Smooth muscle cell (in vitro differentiated cells): ENCODE results near the gene ATP6V1B1. TPM values are rescaled to one million over a fixed set of nuclear protein-coding genes. Genes with fewer than 3 reads are reported as not detected.
A peak's percentile ranks its signal among the peaks of the same experiment; 100 is the strongest.

Experiments used
- DNase-seq: peaks from one replicate; lab custom pipeline; 2025; ENCODE audit not compliant: unreplicated experiment; lab: John Stamatoyannopoulos, UW
- H2AFZ ChIP-seq: fragments of 200-600 bp; sonication (generic); 2 replicates; pipeline ENCODE4 v1.6.0; 2016; ENCODE audit warnings: antibody characterized with exemption, low read depth, mild to moderate bottlenecking
- H3F3A ChIP-seq: fragments of 200-600 bp; sonication (generic); 2 replicates; pipeline ENCODE4 v1.6.0; 2017; ENCODE audit warnings: antibody characterized with exemption, low read depth
- H3K27ac ChIP-seq: fragments of 200-600 bp; sonication (generic); 2 replicates; pipeline ENCODE4 v1.5.1; 2016; ENCODE audit warnings: low read depth, mild to moderate bottlenecking
- H3K27me3 ChIP-seq: fragments of 200-600 bp; sonication (generic); 2 replicates; pipeline ENCODE4 v1.6.1; 2016; ENCODE audit warnings: low read depth, mild to moderate bottlenecking
- H3K36me3 ChIP-seq: fragments of 200-600 bp; sonication (generic); 2 replicates; pipeline ENCODE4 v1.5.1; 2016; ENCODE audit warnings: low read depth
- H3K4me1 ChIP-seq: fragments of 200-600 bp; sonication (generic); 2 replicates; pipeline ENCODE4 v1.5.1; 2016; ENCODE audit warnings: low read depth
- H3K4me2 ChIP-seq: fragments of 200-600 bp; sonication (generic); 2 replicates; pipeline ENCODE4 v1.6.0; 2016; ENCODE audit warnings: mild to moderate bottlenecking
- H3K4me3 ChIP-seq: fragments of 200-600 bp; sonication (generic); 2 replicates; pipeline ENCODE4 v1.5.1; 2016; ENCODE audit warnings: mild to moderate bottlenecking
- H3K79me2 ChIP-seq: fragments of 200-600 bp; sonication (generic); 2 replicates; pipeline ENCODE4 v1.6.0; 2016; ENCODE audit warnings: low read depth, mild to moderate bottlenecking
- H3K9ac ChIP-seq: fragments of 200-600 bp; sonication (generic); 2 replicates; pipeline ENCODE4 v1.6.0; 2016; ENCODE audit warnings: low read depth
- H3K9me3 ChIP-seq: fragments of 200-600 bp; sonication (generic); replicated peaks from 2 replicates; pipeline ENCODE4 v1.5.1; 2016; ENCODE audit warnings: low read depth
- H4K20me1 ChIP-seq: fragments of 200-600 bp; sonication (generic); 2 replicates; pipeline ENCODE4 v1.6.0; 2016; ENCODE audit warnings: low read depth
- CTCF ChIP-seq: fragments of 200-600 bp; sonication (generic); IDR thresholded peaks from 2 replicates; pipeline ENCODE4 v1.5.1; 2017; ENCODE audit warnings: borderline replicate concordance, mild to moderate bottlenecking, antibody characterized with exemption; ENCODE audit not compliant: insufficient read depth, poor library complexity, severe bottlenecking
- WGBS: methylation state at CpG from one replicate; pipeline ENCODE4 v1.1.7; 2016; ENCODE audit warnings: low lambda C conversion rate; 5-methylcytosine and 5-hydroxymethylcytosine counted together
- polyA plus RNA-seq: library from polyadenylated mRNA; unstranded; fragments of >200 nt; fragmentation: Nextera tagmentation; extraction: Ambion mirVana; gene quantifications from 2 replicates; pipeline ENCODE4 v1.2.1, GENCODE V29; 2016
- total RNA-seq: library from RNA; depleted of rRNA; stranded (reverse); fragments of >200 nt; gene quantifications from 2 replicates; pipeline ENCODE4 v1.2.3, GENCODE V29; 2014

Gene ATP6V1B1
- total and polyA plus RNA-seq, 2 experiments from 2014 or later, result 0.59 TPM; not detected in 1

GRCh38 chr2:70946832-70947442, 11.2 kb downstream of the ATP6V1B1 start:
- peak; percentile 71 for TF ChIP-seq CTCF
- Histone ChIP-seq H3K27ac (no peak overlapping the region), H3K9ac (no peak overlapping the region), H2AFZ (no peak overlapping the region), H3F3A (no peaks in the 10 kb centered on the region), H3K4me1 (peaks cover 7% of the 10 kb centered on the region), H3K27me3 (peaks cover 4% of the 10 kb centered on the region), H3K4me2 (no peak overlapping the region), H3K4me3 (no peak overlapping the region), H3K79me2 (no peaks in the 10 kb centered on the region), H3K36me3 (no peaks in the 10 kb centered on the region), H3K9me3 (no peaks in the 10 kb centered on the region), H4K20me1 (no peaks in the 10 kb centered on the region)
- DNase-seq, result no peak
- WGBS, result 18% methylated on average over 8 of the region's 8 CpGs

GRCh38 chr2:70947556-70948184, 12.0 kb downstream of the ATP6V1B1 start:
- Histone ChIP-seq H3K4me3 (peak overlapping the region; percentile 15), H2AFZ (peak overlapping the region; percentile 73), H3K79me2 (no peaks in the 10 kb centered on the region), H3F3A (no peaks in the 10 kb centered on the region), H4K20me1 (no peaks in the 10 kb centered on the region), H3K27me3 (peaks cover 10% of the 10 kb centered on the region), H3K4me1 (peaks cover 5% of the 10 kb centered on the region), H3K4me2 (no peak overlapping the region), H3K36me3 (no peaks in the 10 kb centered on the region), H3K9ac (no peak overlapping the region), H3K27ac (no peak overlapping the region), H3K9me3 (no peaks in the 10 kb centered on the region)
- DNase-seq, result no peak
- WGBS, result 37% methylated on average over 11 of the region's 11 CpGs
- TF ChIP-seq CTCF, result no peak

DNA sequence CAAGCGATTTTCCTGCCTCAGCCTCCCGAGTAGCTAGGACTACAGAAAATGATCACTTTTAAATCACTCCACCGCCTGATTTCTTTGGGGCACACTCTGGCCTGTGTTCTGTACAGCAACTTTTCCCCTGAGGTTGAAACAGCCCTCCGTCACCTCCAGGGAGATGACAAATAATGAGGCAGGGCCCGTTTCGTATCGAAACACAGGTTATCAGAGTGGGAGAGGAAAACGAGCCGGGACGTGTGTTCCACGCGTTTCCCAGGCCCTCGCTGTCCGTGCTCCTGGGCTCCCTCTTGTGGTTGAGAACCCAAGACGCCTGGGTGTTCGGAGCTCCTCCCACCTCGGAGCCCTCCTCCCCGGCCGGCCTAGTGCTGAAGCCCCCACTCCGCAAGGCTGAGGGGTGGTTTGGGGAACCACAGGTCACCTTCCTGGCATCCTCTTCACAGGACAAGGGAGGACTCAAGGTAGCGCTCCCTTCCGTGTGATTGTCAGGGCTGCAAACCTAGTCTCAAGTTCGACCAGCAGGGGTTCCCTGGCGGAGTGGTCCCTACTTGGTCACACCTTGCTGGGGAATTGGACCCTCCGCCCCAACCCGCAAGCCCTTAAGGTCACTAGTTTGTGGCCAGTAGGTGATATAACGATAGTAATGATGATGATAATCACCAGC, 12.8 kb downstream of the ATP6V1B1 start:
- Histone ChIP-seq H3K79me2 (no peaks in the 10 kb centered on the region), H3K4me1 (no peaks in the 10 kb centered on the region), H3K36me3 (no peaks in the 10 kb centered on the region), H4K20me1 (no peaks in the 10 kb centered on the region), H3F3A (no peaks in the 10 kb centered on the region), H3K9me3 (no peaks in the 10 kb centered on the region), H3K4me2 (peak overlapping the region; percentile 81), H2AFZ (peak overlapping the region; percentile 73), H3K27ac (no peak overlapping the region), H3K9ac (no peak overlapping the region), H3K27me3 (peaks cover 18% of the 10 kb centered on the region), H3K4me3 (peak overlapping the region; percentile 15)
- TF ChIP-seq CTCF, result peak; percentile 72
- peak; percentile 30 for DNase-seq
- 11% methylated on average over 27 of the region's 27 CpGs for WGBS
